Testis (tissue), 3 donors: Measurements from ENCODE around the gene TBCA. TPM values are rescaled to one million over a fixed set of nuclear protein-coding genes. Genes with fewer than 3 reads are reported as not detected.

Experiments used
- DNase-seq: peaks from one replicate; pipeline ENCODE4 v3.0.0-alpha.2; 2019
- H3K27ac ChIP-seq, 2 donors: fragments of 200-600 bp; sonication (generic); one replicate each; pipeline ENCODE4 v1.5.1; 2019
- H3K27me3 ChIP-seq: fragments of 200-600 bp; sonication (generic); one replicate; pipeline ENCODE4 v1.5.1; 2019
- H3K36me3 ChIP-seq: fragments of 200-600 bp; sonication (generic); one replicate; pipeline ENCODE4 v1.5.1; 2017; ENCODE audit warnings: low read depth; ENCODE audit errors: missing control alignments
- H3K4me1 ChIP-seq: fragments of 200-600 bp; sonication (generic); one replicate; pipeline ENCODE4 v1.5.1; 2019
- H3K4me3 ChIP-seq, 2 donors: fragments of 200-600 bp; sonication (generic); one replicate each; pipeline ENCODE4 v1.5.1; 2017 to 2019
- H3K9me3 ChIP-seq: fragments of 200-600 bp; sonication (generic); one replicate; pipeline ENCODE4 v1.5.1; 2017
- POLR2A ChIP-seq: fragments of 450-650 bp; IDR thresholded peaks from one replicate; pipeline ENCODE4 v1.6.1; 2017; ENCODE audit warnings: antibody characterized with exemption, mild to moderate bottlenecking, moderate library complexity
- WGBS, 2 donors: methylation state at CpG; one replicate each; pipeline ENCODE4 v1.1.5; 2018; 5-methylcytosine and 5-hydroxymethylcytosine counted together
- intact Hi-C: fragments of 100-400 bp; cut with DNase I; formaldehyde crosslinking; loops from one replicate; pipeline ENCODE4 v1.15.1; 2023; ENCODE audit warnings: low total_unique reads
- polyA plus RNA-seq: library from polyadenylated mRNA; stranded (reverse); fragments of 350-450 nt; fragmentation: Illumina TruSeq; extraction: RNeasy Lipid Tissue Mini Kit (QIAGEN cat#74804); gene quantifications from one replicate; pipeline ENCODE4 v1.2.3, GENCODE V29; 2014; ENCODE audit warnings: low read depth, low replicate concordance; ENCODE audit not compliant: insufficient read depth
- total RNA-seq, 2 donors: library from RNA; depleted of rRNA; stranded (reverse); fragments of >200 nt; gene quantifications; one replicate each; pipeline ENCODE4 v1.2.3, GENCODE V29; 2016
- TF ChIP-seq, protein P1 (sequence below), 3 experiments: fragments of 450-650 bp in 2 of 3; fragments of 200-600 bp in 1 of 3; sonication (generic) in 1 of 3; IDR thresholded peaks; one replicate each; pipeline ENCODE4 v1.5.1; 2016 to 2019; ENCODE audit warnings: antibody characterized with exemption in 3 of 3, mild to moderate bottlenecking in 2 of 3, moderate library complexity in 1 of 3

Gene TBCA
- total and polyA plus RNA-seq, 3 donors from 2014 or later: 116 to 187 (median 123) TPM

DNA sequence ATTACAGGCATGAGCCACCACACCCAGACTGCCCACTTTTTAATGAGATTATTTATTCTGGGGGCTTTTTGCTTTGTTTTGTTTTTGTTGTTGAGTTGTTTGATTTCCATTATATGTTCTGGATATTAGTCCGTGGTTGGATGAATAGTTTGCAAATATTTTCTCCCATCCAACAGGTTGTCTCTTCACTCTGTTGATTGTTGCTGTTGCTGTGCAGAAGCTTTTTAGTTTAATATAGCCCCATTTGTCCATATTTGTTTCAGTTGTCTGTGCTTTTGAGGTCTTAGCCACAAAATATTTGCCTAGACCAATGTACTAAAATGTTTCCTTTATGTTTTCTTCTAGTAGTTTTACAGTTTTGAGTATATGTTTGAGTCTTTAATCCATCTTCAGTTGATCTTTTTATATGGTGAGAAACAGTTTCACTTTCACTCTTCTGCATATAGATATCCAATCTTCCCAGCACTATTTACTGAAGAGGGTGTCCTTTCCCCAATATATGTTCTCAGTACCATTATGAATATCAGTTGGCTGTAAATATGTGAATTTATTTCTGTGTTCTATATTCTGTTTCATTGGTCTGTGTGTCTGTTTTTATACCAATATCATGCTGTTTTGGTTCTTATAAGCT, 30.2 kb upstream of the TBCA start:
- Histone ChIP-seq H3K27ac (no peak overlapping the region), H3K27me3 (no peaks in the 10 kb centered on the region), H3K4me1 (no peaks in the 10 kb centered on the region), H3K36me3 (no peaks in the 10 kb centered on the region), H3K4me3 (no peak overlapping the region), H3K9me3 (no peaks in the 10 kb centered on the region)
- intact Hi-C loops: no loop called here
- no peak for DNase-seq
- 0 to 88% methylated on average over 1 of the region's 1 CpG for WGBS, 2 donors
- TF ChIP-seq, protein P1, sequence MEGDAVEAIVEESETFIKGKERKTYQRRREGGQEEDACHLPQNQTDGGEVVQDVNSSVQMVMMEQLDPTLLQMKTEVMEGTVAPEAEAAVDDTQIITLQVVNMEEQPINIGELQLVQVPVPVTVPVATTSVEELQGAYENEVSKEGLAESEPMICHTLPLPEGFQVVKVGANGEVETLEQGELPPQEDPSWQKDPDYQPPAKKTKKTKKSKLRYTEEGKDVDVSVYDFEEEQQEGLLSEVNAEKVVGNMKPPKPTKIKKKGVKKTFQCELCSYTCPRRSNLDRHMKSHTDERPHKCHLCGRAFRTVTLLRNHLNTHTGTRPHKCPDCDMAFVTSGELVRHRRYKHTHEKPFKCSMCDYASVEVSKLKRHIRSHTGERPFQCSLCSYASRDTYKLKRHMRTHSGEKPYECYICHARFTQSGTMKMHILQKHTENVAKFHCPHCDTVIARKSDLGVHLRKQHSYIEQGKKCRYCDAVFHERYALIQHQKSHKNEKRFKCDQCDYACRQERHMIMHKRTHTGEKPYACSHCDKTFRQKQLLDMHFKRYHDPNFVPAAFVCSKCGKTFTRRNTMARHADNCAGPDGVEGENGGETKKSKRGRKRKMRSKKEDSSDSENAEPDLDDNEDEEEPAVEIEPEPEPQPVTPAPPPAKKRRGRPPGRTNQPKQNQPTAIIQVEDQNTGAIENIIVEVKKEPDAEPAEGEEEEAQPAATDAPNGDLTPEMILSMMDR (IDR thresholded peaks at IDR 0.05): no peak
- TF ChIP-seq POLR2A: no peak

DNA sequence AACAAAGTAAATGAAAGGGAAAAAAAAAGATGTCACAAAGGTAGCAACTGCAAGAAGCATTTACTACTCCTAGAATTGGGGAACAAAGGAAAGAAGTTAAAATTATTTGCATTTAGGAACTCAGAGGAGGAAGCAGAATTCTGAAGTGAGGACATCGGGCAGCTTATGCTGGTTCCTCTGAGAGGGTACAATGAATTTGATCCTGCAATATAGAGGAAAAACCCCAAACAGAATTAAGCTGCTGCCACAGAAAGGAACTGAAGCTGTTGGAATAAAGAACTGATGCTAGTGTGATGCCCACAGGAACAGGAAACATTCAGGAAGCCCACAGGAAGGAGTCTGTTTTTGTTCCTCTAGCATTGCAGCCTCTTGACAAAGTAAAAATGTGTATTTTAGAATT, 22.3 kb upstream of the TBCA start:
- H3K27ac ChIP-seq: no peak overlapping the region
- no peak for DNase-seq
- H3K4me3 ChIP-seq: no peak overlapping the region
- intact Hi-C loops: no loop called here
- no peaks in the 10 kb centered on the region for H3K27me3 ChIP-seq
- no peaks in the 10 kb centered on the region for H3K4me1 ChIP-seq
- TF ChIP-seq, protein P1 (IDR thresholded peaks at IDR 0.05): no peak
- no peak for TF ChIP-seq POLR2A
- H3K36me3 ChIP-seq: no peaks in the 10 kb centered on the region
- 91 to 93% methylated on average over 1 of the region's 1 CpG for WGBS, 2 donors
- H3K9me3 ChIP-seq: no peaks in the 10 kb centered on the region

DNA sequence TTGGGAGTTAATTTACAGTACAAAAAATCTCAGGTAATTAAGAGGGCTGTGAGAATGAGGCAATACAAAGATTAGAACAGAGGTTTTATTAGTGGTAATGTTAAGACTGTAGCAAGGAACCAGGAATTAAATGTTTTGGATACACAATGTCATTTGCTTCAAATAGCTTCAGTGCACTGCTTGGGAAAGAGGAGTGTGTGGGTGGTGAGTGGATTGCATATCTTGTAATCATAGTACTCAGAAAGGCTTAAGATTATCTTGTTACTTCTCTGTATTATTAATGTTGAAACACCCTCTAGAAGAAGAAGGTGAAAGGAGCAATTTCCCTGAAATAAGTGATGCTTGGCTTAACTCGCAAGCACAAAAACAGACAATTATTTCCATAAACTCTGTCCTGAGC, 21.0 kb upstream of the TBCA start:
- 86 to 90% methylated on average over 1 of the region's 1 CpG for WGBS, 2 donors
- H3K36me3 ChIP-seq: no peaks in the 10 kb centered on the region
- no peaks in the 10 kb centered on the region for H3K27me3 ChIP-seq
- no peak overlapping the region for H3K4me3 ChIP-seq
- TF ChIP-seq, protein P1 (IDR thresholded peaks at IDR 0.05): no peak
- TF ChIP-seq POLR2A: no peak
- H3K4me1 ChIP-seq: no peaks in the 10 kb centered on the region
- H3K9me3 ChIP-seq: no peaks in the 10 kb centered on the region
- H3K27ac ChIP-seq: no peak overlapping the region
- no peak for DNase-seq
- intact Hi-C loops: no loop called here

DNA sequence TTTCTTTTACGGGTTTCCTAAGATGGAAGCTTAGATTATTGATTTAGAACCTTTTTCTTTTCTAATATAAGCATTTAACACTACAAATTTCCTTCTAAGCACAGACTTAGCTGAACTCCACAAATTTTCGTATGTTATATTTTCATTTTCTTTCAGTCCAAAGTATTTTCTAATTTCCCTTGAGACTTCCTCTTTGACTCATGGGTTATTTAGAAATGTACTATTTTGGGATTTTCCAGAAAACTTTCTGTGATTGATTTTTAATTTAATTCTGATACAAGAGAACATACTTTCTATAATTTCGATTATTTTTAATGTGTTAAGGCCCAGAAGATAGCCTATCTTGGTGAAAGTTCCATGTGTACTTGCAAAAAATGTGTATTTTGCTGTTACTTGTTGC, 19.7 kb upstream of the TBCA start:
- WGBS, 2 donors: 83 to 90% methylated on average over 3 of the region's 3 CpGs
- Histone ChIP-seq H3K4me3 (no peak overlapping the region), H3K27ac (no peak overlapping the region), H3K4me1 (peaks cover 4% of the 10 kb centered on the region), H3K9me3 (no peaks in the 10 kb centered on the region), H3K27me3 (no peaks in the 10 kb centered on the region), H3K36me3 (no peaks in the 10 kb centered on the region)
- intact Hi-C loops: no loop called here
- DNase-seq: no peak
- TF ChIP-seq, protein P1 (IDR thresholded peaks at IDR 0.05): no peak
- TF ChIP-seq POLR2A: no peak

DNA sequence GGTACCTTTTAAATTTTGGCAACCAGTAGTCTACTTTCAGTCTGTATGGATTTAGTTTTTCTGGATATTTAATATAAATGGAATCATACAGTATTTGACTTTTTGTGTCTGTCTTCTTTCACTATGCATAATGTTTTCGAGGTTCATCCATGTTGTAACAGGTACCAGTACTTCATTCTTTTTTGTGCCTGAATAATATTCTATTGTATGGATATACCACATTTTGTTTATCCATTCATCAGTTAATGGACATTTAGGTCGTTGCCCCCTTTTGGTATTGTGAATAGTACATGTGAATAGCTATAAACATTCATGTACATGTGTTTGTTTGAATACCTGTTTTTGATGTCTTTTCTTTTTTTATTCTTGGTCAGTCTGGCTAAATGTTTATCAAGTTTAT, 19.1 kb upstream of the TBCA start:
- Histone ChIP-seq H3K9me3 (no peaks in the 10 kb centered on the region), H3K27me3 (no peaks in the 10 kb centered on the region), H3K4me3 (no peak overlapping the region), H3K27ac (no peak overlapping the region), H3K4me1 (peaks cover 4% of the 10 kb centered on the region), H3K36me3 (no peaks in the 10 kb centered on the region)
- no peak for DNase-seq
- intact Hi-C loops: no loop called here
- WGBS, 2 donors: 67 to 77% methylated on average over 2 of the region's 2 CpGs
- no peak for TF ChIP-seq POLR2A
- TF ChIP-seq, protein P1 (IDR thresholded peaks at IDR 0.05): no peak
